NCI-H146 treated with DMSO at 0.1 percent for 48 hours (cell line): ENCODE results near the gene CASP8.

Experiments
- DNase-seq: peaks from one replicate; lab custom pipeline; 2025; ENCODE audit not compliant: unreplicated experiment; lab: John Stamatoyannopoulos, UW

The CASP8 gene

DNA sequence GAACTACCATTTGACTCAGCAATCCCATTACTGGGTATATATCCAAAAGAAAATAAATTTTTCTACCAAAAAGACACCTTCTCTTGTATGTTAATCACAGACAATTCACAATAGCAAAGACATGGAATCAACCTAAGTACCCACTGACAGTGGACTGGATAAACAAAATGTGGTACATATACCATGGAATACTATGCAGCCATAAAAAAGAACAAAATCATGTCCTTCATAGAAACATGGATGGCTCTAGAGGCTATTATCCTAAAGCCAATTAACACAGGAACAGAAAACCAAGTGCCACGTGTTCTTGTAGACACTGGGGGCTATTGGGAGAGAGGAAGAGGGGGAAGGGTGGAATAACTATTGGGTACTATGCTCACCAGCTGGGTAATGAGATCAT is 69.1 kb downstream of the CASP8 start:
- DNase-seq = no peak
